Activated T-helper 9 cell treated with anti-CD3 and anti-CD28 coated beads, Interleukin-2, amount 50 U/mL, for 16 hours (primary cell): Measurements from ENCODE around the gene SOX12.
"Not testable (repeated sequence)": the region's sequence is repeated elsewhere in the genome, so short reads cannot be mapped to it uniquely, and the experiment has no call there.

ENCODE experiments used
- DNase-seq: peaks from one replicate; pipeline ENCODE4 v3.0.0-alpha.2; 2020; ENCODE audit warnings: low read depth

The SOX12 gene

GRCh38 chr20:362271-363254, 37.2 kb downstream of the SOX12 start:
- peak; percentile 18 for DNase-seq

GRCh38 chr20:363319-364078, 38.1 kb downstream of the SOX12 start:
- DNase-seq: no peak

GRCh38 chr20:364905-365794, 39.8 kb downstream of the SOX12 start:
- no peak for DNase-seq

- DNase-seq: no peak
Measured at GRCh38 chr20:366041-366718, 40.8 kb downstream of the SOX12 start.

- DNase-seq: no peak
Measured at GRCh38 chr20:366719-367485, 41.5 kb downstream of the SOX12 start.

GRCh38 chr20:367486-367887, 42.1 kb downstream of the SOX12 start:
- no peak for DNase-seq

GRCh38 chr20:368915-369314, 43.6 kb downstream of the SOX12 start:
- no peak for DNase-seq

- no peak for DNase-seq
Measured at GRCh38 chr20:370151-370600, 44.8 kb downstream of the SOX12 start.

GRCh38 chr20:370977-371754, 45.8 kb downstream of the SOX12 start:
- DNase-seq: no peak

GRCh38 chr20:371755-372542, 46.6 kb downstream of the SOX12 start:
- no peak for DNase-seq

GRCh38 chr20:372543-373082, 47.3 kb downstream of the SOX12 start:
- DNase-seq: not testable (repeated sequence)

- no peak for DNase-seq
Measured at GRCh38 chr20:373171-373890, 48.0 kb downstream of the SOX12 start.

GRCh38 chr20:375265-375889, 50.0 kb downstream of the SOX12 start:
- DNase-seq: no peak

- no peak for DNase-seq
Measured at GRCh38 chr20:376089-376488, 50.7 kb downstream of the SOX12 start.

GRCh38 chr20:376750-377149, 51.4 kb downstream of the SOX12 start:
- DNase-seq: no peak

GRCh38 chr20:377578-377977, 52.2 kb downstream of the SOX12 start:
- DNase-seq: not testable (repeated sequence)

- DNase-seq: no peak
Measured at GRCh38 chr20:378961-379336, 53.6 kb downstream of the SOX12 start.
